ENCODE data around the gene STARD9. TPM values are rescaled to one million over a fixed set of nuclear protein-coding genes. Genes with fewer than 3 reads are reported as not detected.

The STARD9 gene
- total and polyA plus RNA-seq, 2 of the 13 experiments (the other 11 are each of a cell fraction or from before 2014, with no cell fraction given), result 5.3 to 7.5 TPM

DNA sequence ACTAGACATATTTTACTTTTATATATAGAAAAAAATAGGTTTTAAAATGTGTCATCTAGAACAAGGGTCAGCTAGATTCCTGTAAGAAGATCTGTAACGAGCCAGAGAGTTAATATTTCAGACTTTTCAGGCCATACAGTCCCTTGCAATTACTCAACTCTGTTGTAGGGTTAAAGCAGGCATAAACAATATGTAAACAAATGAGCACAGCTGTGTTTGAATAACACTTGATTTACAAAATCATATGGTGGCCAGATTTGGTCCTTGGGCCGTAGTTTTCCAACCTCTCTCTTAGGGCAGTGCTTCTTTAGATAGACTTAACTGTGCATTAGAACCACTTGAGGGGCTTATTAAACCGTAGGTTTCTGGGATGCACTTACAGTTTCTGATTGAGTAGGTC is 46.4 kb upstream of the STARD9 start:
- in situ Hi-C loops (cut with HindIII; ENCODE audit: extremely low pct_ligation_motif_present, low pct_unique_long_range_greater_than_20kb), result no loop called here

DNA sequence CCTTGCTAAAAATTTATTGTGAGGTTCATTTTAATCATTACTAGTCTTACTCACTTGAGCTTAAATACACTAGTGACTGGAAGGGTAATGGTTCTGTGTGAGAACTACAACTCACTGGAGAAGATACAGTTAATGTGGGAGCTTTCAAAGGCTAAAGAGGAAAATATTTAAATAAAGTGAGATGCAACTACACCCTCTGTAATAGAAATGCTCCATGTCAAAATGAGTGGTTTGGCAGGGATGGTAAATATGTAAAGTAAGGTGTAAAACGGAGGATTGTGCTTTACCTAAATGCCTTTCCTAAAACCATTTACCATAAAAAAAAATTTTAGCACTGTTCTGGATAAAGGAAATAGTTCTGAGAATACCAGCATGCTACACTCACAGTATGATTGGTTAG is 42.2 kb upstream of the STARD9 start:
- H3K36me3 ChIP-seq (replicated peaks in 1 of 2; ENCODE audit: control insufficient read depth in 1 of 2, insufficient read depth in 2 of 2, low read length in 2 of 2), result peaks cover 5 to 33% of the 10 kb centered on the region in 2 experiments
- H3K4me2 ChIP-seq (ENCODE audit: low read depth, low read length), result no peak overlapping the region
- intact Hi-C loops (cut with micrococcal nuclease; ENCODE audit: unreplicated experiment) (no loop called here), in situ Hi-C loops (cut with HindIII; ENCODE audit: extremely low pct_ligation_motif_present, low pct_unique_long_range_greater_than_20kb) (no loop called here)
- H4K20me1 ChIP-seq (ENCODE audit: insufficient read depth, low read length), result no peaks in the 10 kb centered on the region
- DNase-seq (ENCODE audit: low spot score) (no peak), ATAC-seq (no peak), FAIRE-seq (no peak)
- no peak overlapping the region for H2AFZ ChIP-seq (ENCODE audit: low read length)
- POLR2A ChIA-PET, result no interaction called here
- 94% methylated on average over 1 of the region's 1 CpG for WGBS (ENCODE audit: low lambda C conversion rate)
- CTCF ChIA-PET (ENCODE audit: low intra/inter-chr PET ratio, low total read pairs), result no interaction called here
- BruUV-seq (replicated peaks), result no TSS peak
- H3K4me3 ChIP-seq (replicated peaks in 1 of 3; ENCODE audit: insufficient read depth in 1 of 3, low read depth in 2 of 3, low read length in 3 of 3), result no peak overlapping the region
- H3K27ac ChIP-seq (ENCODE audit: extremely low read length, insufficient read depth, low read length), result no peak overlapping the region
- no peaks in the 10 kb centered on the region for H3K79me2 ChIP-seq (ENCODE audit: insufficient read depth, low read length)
- no peaks in the 10 kb centered on the region for H3K9me3 ChIP-seq (ENCODE audit: low read length)
- no peaks in the 10 kb centered on the region for H3K4me1 ChIP-seq (ENCODE audit: insufficient read depth, low read length)
- no peak overlapping the region for H3K9ac ChIP-seq (ENCODE audit: insufficient read depth, low read depth, low read length)
- H3K27me3 ChIP-seq (ENCODE audit: control insufficient read depth in 1 of 2, insufficient read depth in 2 of 2, low read length in 2 of 2), result no peaks in the 10 kb centered on the region
- TF ChIP-seq KDM3A (CRISPR knock-in tag; IDR thresholded peaks at IDR 0.05; ENCODE audit: low read depth), result no peak
- TF ChIP-seq, protein P1, sequence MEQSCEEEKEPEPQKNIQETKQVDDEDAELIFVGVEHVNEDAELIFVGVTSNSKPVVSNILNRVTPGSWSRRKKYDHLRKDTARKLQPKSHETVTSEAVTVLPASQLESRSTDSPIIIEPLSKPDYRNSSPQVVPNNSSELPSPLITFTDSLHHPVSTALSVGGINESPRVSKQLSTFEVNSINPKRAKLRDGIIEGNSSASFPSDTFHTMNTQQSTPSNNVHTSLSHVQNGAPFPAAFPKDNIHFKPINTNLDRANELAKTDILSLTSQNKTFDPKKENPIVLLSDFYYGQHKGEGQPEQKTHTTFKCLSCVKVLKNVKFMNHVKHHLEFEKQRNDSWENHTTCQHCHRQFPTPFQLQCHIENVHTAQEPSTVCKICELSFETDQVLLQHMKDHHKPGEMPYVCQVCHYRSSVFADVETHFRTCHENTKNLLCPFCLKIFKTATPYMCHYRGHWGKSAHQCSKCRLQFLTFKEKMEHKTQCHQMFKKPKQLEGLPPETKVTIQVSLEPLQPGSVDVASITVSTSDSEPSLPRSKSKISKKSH (CRISPR knock-in tag; IDR thresholded peaks at IDR 0.05; ENCODE audit: borderline replicate concordance), result no peak
- TF ChIP-seq ZNF839 (CRISPR knock-in tag; IDR thresholded peaks at IDR 0.05; ENCODE audit: borderline replicate concordance), result no peak
- no peak for TF ChIP-seq MAF1 (CRISPR knock-in tag; IDR thresholded peaks at IDR 0.05; ENCODE audit: borderline replicate concordance)
- TF ChIP-seq, protein P2, sequence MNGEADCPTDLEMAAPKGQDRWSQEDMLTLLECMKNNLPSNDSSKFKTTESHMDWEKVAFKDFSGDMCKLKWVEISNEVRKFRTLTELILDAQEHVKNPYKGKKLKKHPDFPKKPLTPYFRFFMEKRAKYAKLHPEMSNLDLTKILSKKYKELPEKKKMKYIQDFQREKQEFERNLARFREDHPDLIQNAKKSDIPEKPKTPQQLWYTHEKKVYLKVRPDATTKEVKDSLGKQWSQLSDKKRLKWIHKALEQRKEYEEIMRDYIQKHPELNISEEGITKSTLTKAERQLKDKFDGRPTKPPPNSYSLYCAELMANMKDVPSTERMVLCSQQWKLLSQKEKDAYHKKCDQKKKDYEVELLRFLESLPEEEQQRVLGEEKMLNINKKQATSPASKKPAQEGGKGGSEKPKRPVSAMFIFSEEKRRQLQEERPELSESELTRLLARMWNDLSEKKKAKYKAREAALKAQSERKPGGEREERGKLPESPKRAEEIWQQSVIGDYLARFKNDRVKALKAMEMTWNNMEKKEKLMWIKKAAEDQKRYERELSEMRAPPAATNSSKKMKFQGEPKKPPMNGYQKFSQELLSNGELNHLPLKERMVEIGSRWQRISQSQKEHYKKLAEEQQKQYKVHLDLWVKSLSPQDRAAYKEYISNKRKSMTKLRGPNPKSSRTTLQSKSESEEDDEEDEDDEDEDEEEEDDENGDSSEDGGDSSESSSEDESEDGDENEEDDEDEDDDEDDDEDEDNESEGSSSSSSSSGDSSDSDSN (CRISPR knock-in tag; IDR thresholded peaks at IDR 0.05), result no peak
- TF ChIP-seq PLSCR1 (CRISPR knock-in tag; IDR thresholded peaks at IDR 0.05; ENCODE audit: borderline replicate concordance), result no peak

More for the DNA sequence above, 46.4 kb upstream of the STARD9 start:
- DNase-seq (ENCODE audit: low spot score) (no peak), FAIRE-seq (no peak), ATAC-seq (no peak)
- POLR2A ChIA-PET, result no interaction called here
- Histone ChIP-seq H3K79me2 (ENCODE audit: insufficient read depth, low read length) (no peaks in the 10 kb centered on the region), H3K36me3 (replicated peaks in 1 of 2; ENCODE audit: control insufficient read depth in 1 of 2, insufficient read depth in 2 of 2, low read length in 2 of 2) (peaks cover 7 to 49% of the 10 kb centered on the region in 2 experiments), H3K4me1 (ENCODE audit: insufficient read depth, low read length) (no peaks in the 10 kb centered on the region), H3K4me3 (replicated peaks in 1 of 3; ENCODE audit: insufficient read depth in 1 of 3, low read depth in 2 of 3, low read length in 3 of 3) (no peak overlapping the region), H4K20me1 (ENCODE audit: insufficient read depth, low read length) (no peaks in the 10 kb centered on the region), H3K9me3 (ENCODE audit: low read length) (no peaks in the 10 kb centered on the region), H3K9ac (ENCODE audit: insufficient read depth, low read depth, low read length) (no peak overlapping the region), H3K4me2 (ENCODE audit: low read depth, low read length) (no peak overlapping the region), H2AFZ (ENCODE audit: low read length) (no peak overlapping the region), H3K27me3 (ENCODE audit: control insufficient read depth in 1 of 2, insufficient read depth in 2 of 2, low read length in 2 of 2) (no peaks in the 10 kb centered on the region), H3K27ac (ENCODE audit: extremely low read length, insufficient read depth, low read length) (no peak overlapping the region)
- 93% methylated on average over 3 of the region's 3 CpGs for WGBS (ENCODE audit: low lambda C conversion rate)
- intact Hi-C loops (cut with micrococcal nuclease; ENCODE audit: unreplicated experiment), result no loop called here
- CTCF ChIA-PET (ENCODE audit: low intra/inter-chr PET ratio, low total read pairs), result no interaction called here
- TF ChIP-seq TERF1 (CRISPR knock-in tag; IDR thresholded peaks at IDR 0.05), result no peak
- TF ChIP-seq ARNT2 (CRISPR knock-in tag; IDR thresholded peaks at IDR 0.05; ENCODE audit: low read depth), result no peak
- no TSS peak for BruUV-seq (replicated peaks)
